ENCODE measurements around the gene PLAC8.
A peak's percentile ranks its signal among the peaks of the same experiment; 100 is the strongest.

PLAC8 gene, protein sequence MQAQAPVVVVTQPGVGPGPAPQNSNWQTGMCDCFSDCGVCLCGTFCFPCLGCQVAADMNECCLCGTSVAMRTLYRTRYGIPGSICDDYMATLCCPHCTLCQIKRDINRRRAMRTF

DNA sequence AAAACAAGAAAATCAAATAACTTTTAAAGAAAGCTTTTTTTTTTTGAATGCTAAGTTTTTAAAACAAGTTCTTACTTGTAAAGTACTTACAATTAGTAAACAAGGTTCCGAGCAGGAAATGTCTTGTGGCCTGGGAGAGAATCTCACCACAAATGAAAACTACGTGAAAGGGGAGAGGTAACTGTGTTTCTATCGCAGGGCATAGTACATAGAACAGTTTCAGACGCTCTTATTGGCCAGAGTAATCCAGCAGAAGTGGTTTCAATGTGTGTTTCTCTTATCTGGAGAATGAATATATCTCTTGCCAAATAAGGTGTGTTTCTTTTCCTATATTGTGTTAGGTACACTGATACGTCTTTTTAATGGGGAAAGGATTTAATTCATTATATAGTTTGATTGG, at the start of gene PLAC8:
PLAC8 (minus strand) TSS at position 154 of the 400 bp plus-strand sequence. CDS start 6,808 bp downstream, outside the sequence.
- DNase-seq, result peak; percentile 21 to 29

DNA sequence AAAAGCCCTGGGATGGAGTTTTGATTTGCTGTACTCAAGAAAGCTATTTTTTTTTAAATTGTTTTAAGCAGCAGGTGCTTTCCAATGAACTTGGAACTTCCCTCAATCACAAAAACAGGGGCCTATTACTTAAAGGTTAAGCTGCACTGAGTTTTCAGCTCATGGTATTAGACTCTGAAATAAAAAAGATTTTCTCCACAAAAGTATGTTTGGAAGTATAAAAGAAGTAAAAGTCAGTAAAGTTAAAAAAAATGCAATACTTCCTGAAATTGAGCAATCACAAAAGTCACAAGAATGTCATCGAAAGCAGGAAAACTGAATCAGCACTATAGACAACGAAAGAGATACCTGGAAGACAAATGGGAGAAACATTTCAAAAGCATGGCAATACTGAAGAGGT, 38.9 kb upstream of the PLAC8 start:
- no peak for DNase-seq

DNA sequence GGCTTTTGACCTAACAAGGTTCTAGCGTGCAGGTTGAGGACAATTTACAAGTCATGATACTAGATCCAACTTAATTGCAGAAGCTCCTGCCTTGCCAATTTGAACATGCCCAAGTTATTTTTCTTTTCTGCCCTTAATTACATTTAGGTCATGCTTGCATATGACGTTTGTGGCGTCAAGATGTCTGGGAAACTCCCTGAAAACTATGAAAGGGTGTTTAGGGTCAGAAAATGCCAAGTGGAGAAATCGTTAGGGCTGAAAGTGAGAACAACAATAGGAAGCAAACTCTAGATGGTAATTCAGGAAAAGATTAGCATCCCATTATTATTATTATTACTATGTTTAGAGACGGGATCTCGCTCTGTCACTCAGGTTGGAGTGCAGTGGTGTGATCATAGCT, 38.2 kb upstream of the PLAC8 start:
- no peak for DNase-seq

DNA sequence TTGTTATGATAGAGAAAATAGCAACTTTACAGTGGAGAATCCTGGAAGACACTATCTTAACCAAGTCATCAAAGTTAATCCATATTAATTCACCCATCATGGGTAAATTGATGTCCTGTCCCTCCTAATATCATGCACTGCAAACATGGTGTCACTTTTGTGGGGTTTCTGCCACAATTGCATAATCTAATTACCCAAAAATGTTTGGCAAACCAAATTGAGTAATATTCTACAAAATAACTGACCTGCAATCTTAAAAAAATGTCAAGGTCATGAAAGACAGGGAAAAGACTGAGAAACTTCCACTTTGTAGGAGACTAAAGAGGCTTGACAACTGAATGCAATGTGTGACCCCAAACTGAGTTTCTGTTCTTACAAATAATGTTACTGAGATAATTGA, 37.1 kb upstream of the PLAC8 start:
- DNase-seq, result no peak

DNA sequence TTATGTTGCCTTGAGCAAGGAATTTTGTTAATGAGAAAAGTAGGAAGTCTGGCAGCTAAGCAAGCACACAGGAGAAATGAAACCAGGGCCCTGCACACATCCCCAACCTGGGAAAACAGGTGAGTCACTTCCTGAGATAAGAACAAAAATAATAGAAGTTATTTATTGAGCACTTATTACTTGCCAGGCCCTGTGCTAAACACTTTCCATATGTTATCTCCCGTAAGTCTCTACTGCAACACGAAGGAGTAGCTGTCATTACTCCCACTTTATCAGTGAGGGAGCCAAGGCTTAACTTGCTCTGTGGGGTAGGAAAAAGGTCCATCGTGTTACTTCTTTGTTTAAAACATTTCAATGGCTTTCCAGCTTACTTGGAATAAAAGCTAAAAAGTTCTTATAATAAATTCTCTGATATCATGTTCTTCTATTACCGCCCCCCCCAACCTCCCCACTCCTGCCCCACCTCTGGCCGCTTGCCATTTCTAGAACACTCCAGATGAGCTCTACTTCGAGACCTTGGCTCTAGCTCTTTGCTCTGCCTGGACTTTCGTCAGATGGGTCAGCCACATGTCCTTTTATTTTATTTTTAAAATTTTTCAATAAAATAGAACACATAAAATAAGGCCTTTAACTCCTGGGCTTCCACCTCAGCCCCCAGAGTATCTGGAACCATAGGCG, 36.3 kb upstream of the PLAC8 start:
- DNase-seq, result no peak

DNA sequence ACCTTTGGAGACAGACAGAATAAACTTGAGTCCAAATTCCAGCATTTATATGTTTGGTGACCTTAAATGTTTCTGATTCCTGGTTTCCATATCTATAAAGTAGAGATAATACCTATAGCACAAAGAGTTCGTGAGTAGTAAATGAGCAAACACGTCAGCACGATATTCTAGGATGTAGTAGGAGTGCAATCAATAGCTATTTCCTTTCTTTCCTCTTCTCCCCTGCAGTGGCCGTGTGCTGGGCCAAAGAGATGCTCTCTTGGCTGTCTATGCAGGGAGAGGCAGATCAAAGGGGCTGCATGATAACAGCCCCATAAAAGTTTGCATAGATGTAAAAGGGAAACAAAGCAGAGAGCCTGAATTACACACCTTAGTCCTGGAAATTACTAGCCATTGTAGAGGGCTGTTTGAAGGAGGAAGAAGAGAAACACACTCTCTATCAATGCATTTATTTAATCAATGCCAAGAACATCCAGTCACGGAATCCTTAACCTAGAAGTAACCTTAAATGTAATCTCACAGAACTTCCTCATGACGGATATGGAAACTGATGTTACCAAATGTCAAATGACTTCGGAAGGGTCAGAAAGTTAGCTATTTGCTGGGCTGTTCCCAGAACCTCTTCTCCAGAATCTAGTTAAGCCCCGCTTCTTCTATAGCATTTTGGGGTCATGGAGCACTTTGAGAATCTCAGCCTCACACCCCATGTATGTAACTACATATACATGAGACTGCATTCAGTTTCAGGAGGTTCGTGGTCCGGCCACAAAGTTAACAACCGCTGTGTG, 35.5 kb upstream of the PLAC8 start:
- DNase-seq, result no peak

DNA sequence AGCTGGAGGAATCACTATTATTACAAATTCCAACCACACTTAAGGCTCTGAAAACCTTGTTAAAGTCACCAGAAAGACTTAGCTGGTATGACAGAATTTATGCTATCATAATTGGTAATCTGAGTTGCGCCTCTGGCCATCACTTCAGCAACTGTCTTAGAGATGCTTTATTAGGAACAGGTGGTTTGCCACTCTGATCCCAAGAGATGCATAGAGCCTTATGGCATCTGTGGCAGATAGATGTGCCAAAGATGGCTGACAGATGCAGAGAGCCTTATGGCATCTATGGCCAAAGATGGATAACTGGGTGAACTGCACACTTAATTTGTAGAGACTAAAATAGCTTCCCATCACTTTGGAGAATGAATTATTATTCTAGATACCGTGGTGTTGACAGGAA, 32.3 kb upstream of the PLAC8 start:
- no peak for DNase-seq

DNA sequence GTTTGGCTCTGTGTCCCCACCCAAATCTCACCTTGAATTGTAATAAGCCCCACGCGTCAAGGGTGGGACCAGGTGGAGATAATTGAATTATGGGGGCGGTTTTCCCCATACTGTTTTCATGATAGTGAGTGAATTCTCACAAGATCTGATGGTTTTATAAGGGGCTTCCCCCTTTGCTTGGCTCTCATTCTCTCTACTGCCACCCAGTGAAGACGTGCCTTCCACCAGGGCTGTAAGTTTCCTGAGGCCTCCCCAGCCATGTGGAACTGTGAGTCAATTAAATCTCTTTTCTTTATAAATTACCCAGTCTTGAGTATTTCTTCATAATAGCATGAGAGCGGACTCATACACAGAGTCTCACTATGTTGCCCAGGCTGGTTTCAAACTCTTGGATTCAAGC, 31.2 kb upstream of the PLAC8 start:
- DNase-seq, result peak in 1 of 2 donors; percentile 3

DNA sequence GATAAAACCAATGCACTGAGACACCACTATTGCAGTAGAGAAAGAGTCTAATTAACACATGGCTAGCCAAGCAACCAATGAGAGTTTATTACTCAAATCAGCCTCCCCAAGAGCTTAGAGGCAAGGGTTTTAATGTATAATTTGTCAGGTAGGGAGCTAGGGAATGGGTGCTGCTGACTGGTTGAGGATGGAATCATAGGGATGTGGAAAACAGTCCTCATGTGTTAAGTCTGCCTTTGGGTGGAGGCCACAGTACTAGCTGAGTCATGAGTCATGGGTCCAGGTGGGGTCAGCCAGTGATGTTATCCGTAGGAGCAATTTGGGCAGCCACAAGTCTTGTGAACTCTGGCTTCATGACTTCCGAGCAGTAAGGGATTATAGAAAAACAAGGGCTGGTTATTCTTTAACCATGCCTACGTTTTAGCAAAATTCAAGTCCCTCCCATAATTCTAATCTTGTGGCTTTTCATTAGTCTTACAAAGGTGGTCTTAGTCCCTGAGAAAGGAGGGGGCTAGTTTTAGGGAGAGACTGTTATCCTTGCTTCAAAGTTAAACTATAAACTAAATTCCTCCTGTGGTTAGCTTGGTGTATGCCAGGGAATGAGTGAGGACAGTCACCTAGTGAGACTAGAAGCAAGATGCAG, 25.1 kb upstream of the PLAC8 start:
- no peak for DNase-seq

DNA sequence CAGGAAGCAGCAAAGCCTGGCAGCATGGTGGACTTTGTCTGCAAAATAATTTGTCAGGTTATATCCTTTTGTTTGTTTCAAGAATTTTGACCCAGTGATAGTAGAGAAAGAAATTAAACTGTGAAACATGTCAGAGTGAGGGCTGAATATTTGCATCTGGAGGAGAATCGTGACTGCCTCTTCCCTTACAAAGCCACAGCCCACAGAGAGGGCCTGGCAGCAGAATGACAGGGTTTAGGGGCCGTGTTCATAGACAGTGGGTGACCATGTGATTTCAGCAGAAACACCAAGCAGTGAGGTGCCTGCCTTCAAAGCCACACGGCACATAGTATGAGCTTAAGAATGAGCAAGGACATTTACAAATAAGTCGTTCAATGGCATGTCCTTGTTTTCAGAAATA, 24.4 kb upstream of the PLAC8 start:
- no peak for DNase-seq

DNA sequence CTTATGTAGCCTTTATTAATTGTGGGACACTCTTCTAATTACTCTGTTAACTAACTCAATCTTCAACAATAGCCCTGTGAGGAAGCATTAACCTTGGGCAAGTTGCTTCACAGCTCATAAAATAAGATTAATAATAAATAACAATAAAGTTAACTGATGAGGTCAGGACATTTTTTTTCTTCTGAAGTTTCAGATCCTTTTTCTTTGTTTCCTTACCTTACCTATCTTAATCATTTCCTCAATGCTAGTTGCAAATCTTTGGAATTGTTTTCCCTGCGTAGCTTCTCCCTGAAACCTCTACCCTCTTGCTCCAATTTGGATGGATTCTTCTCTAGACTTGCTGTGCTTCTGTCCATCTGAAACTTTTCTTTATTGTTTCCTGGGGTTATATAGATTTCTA, 17.5 kb upstream of the PLAC8 start:
- no peak for DNase-seq

DNA sequence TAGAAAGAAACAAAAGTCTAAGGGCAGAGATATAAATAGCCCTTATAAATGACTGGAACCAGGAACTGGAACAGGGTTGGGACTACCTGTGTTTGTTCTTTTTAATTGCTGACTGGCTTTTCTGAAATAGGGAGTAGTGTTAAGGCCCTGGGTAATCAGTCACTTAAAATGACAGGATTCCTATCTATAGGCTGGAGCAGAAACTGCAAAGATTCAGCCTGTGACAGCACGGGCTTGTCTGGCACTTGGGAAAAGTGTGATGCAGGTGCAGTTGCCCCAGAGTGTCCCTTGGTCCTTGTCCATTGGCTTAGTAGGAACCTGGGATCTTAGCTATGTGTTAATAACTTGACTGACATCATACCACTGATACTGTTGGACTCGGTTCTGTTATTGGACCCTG, 14.7 kb upstream of the PLAC8 start:
- DNase-seq, result no peak

DNA sequence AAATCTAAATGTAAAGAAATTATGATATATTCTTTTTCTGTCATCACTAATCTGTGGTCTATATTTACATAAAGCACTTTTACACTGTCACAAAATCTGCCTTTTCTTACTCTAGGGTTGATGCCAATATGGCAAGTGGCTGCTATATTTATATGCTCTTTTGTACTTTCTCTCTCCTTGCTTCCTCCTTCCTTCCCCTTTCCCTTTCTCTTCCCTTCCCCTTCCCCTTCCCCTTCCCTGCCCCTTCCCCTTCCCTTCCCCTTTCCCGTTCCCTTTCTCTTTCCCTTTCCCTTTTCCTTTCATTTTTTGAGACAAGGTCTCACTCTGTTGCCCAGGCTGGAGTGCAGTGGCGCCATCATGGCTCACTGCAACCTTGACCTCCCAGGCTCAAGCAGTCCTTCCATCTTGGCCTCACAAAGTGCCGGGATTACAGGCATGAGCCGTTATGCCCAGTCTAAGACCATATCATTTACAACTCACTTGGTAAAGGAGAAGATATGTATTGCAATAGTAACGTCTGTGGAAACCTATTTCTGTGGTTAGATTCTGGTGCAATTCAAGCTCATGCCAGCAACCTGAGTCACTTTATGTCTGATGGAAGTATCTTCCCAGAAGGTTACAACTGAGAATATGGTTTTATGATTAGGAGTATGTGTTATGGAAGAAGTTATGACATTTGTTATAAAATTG, 13.9 kb upstream of the PLAC8 start:
- DNase-seq, result no peak

DNA sequence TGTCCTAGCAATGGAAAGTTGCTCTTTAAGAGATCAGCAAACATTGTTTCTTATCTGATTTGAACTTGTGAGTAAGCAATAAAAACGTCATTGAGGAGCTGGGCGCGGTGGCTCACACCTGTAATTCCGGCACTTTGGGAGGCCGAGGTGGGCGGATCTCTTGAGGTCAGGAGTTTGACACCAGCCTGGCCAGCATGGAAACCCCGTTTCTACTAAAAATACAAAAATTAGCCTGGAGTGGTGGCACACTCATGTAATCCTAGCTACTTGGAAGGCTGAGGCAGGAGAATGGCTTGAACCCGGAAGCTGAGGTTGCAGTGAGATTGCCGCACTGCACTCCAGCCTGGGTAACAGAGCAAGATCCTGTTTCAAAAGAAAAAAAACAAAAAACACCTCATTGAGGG, 11.2 kb upstream of the PLAC8 start:
- DNase-seq, result peak; percentile 39

DNA sequence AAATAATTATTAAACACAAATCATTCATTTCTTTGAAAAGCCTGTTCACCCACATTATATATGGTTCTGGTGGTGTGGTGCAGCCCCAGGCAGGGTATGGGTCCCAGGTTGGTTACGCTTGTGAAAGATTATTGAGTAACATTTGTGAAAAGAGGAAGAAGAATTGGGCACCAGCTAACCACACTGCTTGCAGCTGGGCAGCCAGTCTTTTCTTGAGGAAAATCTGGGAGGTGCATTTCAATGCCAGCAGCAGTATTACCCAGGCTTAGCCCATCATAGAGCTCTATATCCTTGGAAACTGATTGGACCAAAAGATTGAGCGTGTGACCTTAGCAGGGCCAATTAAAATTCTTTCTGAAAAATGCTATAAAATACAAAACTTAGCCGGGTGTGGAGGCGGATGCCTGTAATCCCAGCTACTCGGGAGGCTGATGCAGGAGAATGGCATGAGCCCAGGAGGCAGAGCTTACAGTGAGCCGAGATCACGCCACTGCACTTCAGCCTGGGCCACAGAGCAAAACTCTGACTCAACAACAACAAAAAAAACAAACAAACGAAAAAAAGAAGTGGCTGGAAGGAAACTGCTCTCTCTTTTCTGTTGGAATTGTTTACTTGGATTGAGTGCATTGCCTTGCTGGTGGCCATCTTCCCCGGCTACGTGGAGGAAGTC, 9.7 kb upstream of the PLAC8 start:
- DNase-seq, result no peak

DNA sequence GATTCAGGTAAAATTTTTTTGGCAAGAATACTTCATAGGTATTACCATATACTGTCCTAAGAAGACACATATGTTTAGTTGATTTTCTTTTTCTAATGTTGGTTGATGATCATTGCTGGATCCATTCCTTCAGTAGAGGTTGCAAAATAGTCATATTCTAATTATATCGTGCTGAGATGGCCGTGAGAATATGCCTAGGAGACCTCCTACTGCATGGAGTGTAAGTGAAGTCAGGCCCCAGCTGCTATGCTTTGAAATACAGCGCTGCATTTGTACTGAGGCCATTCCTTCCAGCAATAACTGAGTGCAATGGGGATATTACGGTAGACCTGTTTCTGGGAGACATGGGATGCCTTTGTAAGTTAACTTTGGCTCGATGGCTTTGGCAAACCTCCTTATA, 6.7 kb upstream of the PLAC8 start:
- DNase-seq, result no peak

DNA sequence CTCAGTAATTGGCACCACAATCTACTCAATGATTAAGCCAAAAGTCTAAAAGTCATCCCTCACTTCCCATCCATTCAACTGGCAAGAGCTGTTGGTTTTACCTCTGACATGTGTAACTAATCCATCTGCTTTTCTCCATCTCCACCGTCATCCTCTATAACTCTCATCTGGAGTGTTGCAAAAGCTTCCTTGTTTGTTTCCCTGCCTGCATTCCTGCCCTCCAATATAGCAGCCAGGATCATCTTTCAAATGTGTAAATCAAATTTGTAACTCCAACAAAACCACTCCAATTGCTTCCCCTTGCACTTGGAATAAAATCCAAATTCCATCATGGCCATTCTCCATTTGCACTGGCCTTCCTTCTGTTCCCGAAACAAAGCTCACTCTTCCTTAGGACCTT, 4.3 kb upstream of the PLAC8 start:
- DNase-seq, result no peak

DNA sequence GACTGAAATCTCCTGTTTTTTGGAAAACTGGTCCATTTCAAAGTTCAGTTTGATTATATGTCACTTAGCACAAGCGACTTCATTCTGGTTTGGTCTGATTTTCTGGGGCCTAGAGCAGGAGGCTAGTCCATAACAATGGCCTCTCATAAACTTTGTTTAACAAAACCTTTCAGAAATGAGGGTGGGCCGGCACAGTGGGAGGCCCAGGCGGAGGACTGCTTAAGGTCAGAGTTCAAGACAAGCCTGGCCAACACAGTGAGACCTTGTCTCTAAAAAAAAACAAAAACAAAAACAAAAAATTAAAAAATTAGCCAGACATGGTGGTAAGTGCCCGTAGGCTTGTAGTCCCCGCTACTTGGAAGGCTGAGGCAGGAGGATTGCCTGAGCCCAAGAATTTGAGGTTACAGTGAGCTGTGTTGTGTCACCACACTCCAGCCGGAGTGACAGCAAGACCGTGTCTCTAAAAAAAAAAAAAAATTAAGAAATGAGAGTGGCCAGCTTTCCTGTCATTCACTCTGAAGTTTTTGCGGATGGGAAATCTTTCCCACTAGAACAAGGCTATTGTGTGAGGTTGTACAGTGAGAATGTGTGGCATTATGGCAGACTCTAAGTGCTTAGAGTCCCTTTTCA, 1.2 kb upstream of the PLAC8 start:
- DNase-seq, result no peak

DNA sequence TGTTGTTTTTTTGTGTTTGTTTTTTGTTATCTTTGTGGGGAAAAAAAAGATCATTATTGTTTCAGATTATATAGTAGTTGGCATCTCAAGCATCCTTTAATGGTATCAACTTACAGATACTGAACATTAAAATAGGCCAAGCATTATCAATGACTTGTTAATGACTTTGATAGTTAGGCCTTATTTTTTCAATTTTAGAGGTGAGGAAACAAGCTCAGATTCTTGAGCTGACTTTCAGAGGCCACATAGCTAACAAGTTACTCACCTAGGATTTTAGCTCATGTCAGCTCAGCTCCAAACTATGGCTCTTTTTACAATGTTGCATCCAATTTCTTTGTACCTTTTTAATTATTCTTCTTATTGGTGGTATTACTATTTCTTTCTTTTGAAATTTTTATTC, 471 bp upstream of the PLAC8 start:
- no peak for DNase-seq

DNA sequence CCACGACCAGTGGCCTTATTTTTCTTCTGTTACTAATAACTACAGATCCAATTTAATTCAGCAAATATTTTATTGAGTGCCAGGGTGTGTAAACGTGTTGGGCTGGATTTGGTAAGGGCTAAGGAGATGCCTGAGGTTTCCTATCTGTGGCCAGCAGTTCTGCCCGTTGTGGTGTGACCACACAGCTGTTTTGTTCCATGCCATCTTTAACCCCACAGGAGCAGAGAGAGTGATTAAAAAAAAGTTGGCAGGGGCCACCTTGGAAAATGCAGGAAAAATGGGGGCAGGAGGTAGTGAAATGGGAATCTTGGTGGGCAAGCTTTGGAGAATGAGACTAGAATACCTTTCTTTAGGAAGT, 1.1 kb downstream of the PLAC8 start:
- DNase-seq, result no peak

DNA sequence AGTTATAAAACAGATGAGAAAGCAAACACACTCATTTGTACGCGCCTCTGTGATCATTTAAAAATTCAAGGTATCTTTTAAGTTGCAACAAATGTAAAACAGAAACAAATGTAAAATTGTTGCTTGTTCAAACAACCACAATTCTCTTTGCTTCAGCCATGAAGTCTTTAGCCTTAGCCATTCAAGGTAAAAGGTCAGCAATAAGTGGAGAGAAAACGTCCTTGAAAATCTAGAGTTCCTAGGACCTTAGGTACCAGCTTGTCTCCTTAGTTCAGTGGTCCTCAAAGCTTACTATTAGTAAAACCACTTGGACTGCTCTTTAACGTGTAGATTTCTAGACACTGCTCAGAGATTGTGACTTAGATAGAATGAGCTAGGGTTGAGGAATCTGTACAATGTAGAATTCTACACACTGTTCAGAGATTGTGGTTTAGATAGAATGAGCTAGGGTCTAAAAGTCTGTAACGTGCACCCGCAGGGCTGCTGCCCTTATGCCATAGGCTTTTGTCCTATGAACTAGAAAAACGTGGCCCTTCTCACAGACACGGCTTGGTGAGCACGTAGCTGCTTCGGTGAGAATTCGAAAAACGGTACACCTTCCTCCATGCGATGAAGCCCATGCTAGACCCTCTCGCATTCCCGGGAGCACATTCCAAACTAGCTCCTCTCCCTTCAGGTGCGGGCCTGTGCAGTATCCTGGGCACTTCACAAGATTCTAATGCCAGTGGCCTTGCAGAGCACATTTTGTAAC, 1.7 kb downstream of the PLAC8 start:
- DNase-seq, result peak in 1 of 2 donors; percentile 17

DNA sequence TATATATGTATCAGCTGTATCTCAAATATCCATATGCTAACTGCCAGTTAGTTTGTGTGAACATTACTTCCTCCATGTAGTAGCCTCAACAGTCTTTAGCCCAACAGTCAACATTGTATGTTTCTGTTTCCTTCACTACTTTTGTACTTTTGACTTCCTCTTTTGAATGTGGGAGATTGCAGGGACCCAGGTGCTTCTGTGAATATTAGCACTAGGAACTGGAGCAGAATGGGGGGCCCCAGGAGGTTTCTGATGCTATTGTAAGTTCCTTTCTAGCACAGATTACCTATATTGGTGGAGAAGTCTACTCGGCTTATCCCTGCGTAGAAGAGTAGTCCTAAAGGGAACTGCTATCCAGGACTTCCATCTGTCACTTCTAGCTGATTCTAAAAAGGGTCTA, 2.3 kb downstream of the PLAC8 start:
- DNase-seq, result no peak

Measured in activated CD4-positive, alpha-beta T cell treated with anti-CD3 and anti-CD28 coated beads for 4 hours (primary cell).